GM18907 (cell line): ENCODE results near the gene CYSTM1.

Experiments used
- ATAC-seq: cut with Tn5 transposase; IDR thresholded peaks from one replicate; pipeline ENCODE4 v1.9.1; 2021; ENCODE audit warnings: mild to moderate bottlenecking, moderate library complexity; ENCODE audit not compliant: unreplicated experiment

The CYSTM1 gene

DNA sequence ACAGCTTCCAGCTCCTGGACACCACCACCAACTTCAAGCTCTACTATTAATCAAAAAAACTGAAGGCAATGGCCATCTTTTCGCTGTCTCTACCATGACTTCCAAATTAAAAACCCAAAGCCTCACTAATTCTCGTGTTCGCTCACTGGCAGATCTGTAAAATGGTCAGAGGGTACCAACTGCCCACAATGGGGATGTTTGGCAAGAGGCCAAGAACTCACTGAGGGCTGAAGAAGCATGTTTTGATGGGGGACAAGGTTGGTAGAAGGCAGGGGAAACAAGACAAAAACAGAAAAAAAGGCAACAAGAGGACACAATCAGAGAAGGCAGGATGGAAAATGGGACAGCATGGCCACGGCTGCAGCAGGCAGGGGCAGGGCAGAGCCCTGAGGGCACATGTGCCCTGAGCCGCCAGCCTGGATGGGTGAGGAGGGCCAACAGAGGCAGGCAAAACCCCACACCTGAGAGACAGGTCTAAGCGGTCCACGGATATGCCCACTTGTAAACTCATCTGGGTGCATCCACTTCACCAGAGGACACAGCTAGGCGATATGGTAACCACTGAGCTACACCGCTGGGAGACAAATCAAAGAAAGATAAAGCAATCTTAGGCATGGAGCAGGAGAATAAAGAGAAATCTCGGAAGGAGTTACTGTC is 77.6 kb downstream of the CYSTM1 start:
- ATAC-seq, result no peak

DNA sequence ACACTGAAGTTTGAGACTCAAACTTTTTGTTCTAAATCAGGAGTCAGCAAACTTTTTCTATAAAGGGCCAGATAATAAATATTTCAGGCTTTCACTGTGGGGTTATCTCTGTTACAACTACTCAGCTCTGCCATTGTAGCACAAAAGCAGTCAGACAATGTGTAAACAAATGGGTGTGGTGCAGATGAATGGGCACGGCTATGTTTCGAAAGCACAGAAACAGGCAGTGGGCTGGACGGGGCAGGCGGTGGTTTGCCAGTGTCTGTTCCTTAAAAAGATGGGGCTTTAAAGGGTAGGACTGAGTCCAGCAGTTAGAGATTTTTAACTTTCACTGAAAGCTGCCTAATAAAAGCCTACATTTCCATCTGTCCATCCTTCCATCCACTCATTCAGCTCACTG is 79.0 kb downstream of the CYSTM1 start:
- no peak for ATAC-seq

DNA sequence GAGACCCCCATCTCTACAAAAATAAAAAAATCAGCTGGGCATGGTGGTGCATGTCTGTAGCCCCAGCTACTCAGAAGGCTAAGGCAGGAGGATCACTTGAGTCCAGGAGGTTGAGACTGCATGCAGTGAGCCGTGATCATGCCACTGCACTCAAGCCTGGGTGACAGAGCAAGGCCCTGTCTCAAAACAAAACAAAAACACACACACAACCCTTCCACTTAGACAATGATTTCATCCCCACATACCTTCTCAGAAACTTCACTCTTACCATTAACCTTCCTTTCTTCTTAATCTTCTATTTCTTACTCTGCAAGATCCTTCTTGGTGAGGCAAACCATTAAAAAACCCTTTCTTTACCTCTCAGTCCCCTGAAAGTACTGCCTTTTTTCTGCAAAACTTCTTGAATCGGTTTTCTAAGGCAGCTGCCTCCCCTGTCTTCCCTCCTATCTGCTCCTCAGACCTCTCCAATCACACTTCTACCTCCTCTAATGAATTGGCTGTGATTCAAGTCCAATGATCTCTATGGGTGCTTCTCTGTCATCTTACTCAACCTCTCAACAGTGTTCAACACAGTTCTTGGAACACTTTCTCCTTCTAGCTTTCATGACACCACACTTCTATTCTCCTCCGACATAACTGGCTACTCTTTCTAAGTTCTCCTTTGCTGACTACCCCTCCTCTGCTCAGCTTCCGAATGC is 80.6 kb downstream of the CYSTM1 start:
- ATAC-seq, result no peak

DNA sequence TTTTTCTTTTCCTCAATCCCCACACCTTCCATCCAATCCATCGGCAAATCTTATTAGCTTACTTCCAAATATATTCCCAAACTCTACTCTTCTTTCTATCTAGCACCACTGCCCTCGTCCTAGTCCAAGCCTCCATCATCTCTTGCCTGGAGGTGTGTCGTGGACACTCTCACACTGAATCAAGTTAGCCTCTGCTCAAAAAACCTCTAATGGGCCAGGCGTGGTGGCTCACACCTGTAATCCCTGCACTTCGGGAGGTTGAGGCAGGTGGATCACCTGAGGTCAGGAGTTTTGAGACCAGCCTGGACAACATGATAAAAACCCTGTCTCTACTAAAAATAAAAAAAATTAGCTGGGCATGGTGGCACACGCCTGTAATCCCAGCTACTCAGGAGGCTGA is 81.7 kb downstream of the CYSTM1 start:
- ATAC-seq, result no peak

DNA sequence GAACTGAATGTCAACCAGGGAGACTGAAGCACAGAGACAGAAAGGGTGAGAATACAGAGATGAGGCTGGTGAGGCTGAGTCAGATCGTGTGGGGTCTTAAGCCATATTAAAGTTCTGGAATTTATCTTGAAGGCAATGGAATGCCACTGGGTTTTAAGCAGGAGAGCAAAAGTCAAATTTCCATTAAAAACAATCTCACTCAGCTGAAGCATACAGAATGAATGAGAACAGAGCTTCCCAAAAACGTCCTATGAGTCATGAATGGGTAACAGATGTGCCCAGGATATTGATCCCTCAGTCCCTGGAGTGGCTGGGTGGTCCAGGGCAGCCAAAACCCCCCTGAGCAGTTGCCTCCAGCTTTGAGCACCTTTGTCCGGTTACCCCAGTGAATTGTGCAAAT is 83.0 kb downstream of the CYSTM1 start:
- ATAC-seq, result no peak

DNA sequence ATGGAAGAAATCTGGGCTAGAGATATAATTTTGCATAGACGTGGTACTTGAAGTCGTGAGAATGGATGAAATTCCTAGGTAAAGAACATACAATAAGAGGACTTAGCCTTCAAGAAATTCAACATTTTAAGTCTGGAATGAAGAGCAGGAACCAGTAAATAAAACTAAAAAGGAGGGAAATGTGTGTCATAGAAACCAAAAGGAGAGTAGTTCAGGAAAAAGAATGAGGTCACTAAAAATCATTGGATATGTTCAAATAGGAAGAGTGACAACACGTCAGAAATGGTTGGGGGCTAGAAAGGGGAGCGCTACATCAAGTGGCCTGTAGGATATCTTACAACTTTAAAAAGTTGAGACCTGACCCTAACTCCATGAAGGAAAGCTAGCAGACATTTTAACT is 83.9 kb downstream of the CYSTM1 start:
- ATAC-seq, result no peak

DNA sequence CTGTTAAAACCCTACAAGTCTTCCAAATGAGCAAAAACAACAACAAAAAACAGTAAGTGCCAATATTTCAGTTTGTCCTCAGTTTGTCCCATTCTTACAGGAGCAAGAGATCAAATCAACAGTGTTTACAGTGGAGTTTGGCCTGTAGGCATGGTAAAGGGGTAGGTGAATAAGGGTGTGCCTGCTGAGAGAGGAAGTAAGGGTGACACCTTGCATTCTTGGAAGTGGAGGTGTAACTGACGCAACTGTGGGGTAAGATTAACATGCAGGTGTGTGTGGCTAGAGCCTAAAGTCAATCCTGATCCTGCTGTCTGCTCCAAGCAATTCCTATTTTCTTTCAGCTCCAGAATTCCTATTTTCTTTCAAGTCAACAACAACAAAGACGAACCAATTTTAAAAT is 84.5 kb downstream of the CYSTM1 start:
- ATAC-seq, result no peak

DNA sequence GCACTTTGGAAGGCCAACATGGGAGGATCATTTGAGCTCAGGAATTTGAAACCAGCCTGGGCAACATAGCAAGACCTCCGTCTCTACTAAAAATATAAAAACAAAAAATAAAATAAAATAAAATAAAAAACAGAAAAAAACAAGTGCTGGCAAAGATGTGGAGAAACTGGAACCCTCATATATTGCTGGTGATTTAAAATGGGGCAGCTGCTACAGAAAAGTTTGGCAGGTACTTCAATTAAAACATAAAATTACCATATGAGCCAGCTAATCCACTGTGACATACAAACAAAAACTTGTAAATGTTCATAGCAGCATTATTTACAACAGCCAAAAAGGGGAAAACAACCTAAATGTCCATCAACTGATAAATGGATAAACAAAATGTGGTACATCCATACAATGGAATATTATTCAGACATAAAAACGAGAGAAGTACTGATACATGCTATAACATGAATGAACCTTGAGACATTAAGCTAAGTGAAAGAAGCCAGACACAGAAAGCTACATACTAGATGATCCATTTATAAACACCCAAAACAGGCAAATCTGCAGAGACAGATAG is 85.2 kb downstream of the CYSTM1 start:
- no peak for ATAC-seq

DNA sequence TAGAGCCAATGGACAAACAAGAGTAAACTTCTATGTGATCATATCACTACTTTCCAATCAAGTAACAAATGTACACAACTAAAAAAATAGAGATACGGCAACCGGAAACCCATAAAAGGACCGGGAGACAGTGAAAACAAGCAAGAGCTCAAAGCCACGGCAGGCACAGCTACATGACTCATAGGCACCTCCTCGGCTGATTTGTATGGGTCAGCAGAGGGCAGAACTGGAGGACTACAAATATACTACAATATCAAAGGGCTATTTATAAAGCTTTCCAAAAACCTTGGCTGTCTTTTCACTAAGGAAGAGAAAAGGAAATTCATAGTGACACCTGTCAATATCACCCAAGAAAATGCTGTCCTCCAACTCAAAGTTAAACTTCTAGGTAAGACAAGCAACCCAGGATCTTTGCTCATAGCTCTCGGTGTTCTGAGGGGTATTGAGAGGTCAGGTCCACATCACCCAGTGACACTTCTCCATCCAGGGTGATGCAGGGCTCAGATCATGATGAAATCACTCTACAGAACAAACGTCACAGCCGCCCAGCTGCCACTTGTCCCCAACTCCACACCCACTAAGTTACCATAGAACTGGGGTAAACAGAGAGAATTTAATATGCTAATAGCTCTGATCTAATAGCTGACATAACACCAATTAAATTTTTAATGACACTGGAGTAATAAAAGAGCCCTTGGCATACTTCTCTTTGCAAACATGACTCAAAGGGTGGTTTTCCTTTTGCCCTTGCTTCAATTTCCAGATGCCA is 86.6 kb downstream of the CYSTM1 start:
- no peak for ATAC-seq

DNA sequence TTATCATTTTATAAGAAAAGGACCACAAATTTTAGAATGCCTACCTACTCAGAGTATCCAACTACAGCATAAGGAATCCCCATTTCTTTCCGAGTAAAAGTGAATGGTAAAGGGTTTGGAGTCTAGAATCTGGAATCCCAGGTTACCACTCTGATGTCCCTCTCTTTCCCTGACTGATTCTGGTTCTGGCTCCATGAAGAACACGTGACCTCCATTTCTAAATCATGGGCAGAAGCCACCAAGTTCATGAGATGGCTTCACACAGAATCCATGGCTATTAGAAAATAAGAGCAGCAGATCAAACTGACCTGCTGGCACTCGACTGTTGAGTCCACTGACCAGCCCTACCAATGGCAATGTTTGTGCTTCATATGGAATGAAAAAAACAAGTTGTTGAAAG is 87.2 kb downstream of the CYSTM1 start:
- no peak for ATAC-seq

DNA sequence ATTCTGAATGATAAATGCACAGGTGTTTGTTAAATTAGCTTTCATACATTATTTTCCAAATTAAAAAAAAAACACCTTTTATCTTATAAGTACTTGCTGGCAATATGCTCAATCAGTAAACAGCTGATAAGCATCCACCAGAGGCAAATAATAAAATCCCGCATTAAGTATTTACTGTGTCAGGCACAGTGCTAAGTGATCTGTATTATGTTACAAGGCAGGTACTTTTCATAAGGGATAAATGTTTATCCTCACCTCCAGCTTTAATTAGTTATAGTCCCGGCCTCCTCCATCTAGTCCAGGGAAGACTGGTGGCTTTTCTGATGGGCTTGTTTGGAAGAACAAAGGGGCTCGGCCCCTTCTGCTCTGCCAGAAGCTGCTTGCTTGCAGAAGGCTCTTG is 87.9 kb downstream of the CYSTM1 start:
- ATAC-seq, result no peak

DNA sequence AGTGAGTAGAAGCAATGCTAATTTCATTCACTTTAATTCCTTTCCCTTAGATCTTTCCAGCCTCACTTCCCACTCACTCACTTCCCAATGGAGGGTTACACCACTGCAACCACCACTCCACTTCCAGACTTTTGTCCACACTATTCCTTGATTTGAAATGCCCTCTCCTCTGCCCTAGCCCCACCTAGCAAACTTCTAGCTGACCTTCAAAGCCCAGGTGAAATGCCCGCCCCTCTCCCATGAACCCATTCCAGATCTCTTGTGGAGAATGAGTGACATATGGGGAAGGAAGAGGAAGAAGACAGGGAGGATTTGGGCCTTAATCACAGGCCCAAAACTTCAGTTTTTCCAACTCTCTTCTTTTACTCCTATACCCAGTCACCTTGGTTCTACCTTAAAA is 90.9 kb downstream of the CYSTM1 start:
- no peak for ATAC-seq

DNA sequence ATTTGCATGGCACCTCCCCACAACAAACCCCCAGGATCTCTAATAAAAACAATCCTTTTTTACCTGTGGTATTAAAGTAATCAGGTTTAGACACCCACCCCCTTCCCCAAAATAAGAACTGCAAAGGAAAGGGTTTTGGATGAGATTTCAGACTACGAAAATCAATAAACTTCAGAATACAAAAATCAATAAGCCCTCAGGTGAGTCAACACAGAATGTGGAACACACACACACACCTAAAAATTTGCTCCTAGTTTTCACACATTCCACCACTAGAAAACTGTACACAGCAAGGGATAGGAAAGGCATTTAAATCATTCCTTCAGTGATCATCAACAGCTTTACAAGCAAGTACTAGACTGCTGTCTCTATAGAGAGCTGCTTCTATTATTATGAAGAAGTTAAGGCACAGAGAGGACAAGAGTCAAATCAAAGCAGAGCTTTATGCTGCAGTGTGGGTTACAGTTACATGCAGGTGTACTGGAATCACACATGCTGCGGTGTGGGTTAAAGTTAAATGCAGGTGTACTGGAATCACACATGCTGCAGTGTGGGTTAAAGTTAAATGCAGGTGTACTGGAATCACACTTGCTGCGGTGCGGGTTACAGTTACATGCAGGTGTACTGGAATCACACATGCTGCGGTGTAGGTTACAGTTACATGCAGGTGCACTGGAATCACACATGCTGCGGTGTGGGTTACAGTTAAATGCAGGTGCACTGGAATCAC is 91.6 kb downstream of the CYSTM1 start:
- no peak for ATAC-seq

DNA sequence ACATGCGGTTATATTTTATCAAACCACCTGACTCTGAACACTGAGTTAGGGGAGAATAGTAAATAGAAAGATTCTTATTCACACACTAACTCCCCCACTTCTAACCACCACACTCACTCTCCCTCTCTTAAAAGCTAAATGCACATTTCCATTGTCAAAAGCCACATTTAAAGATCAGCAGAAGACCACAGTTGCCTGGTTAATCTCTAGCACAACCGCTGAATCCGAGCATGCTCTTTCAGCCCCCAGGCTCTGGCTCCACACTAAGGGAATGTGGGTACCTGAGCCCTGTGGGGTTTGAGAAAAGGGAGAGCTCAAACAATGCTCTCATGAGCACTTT is 92.2 kb downstream of the CYSTM1 start:
- no peak for ATAC-seq

DNA sequence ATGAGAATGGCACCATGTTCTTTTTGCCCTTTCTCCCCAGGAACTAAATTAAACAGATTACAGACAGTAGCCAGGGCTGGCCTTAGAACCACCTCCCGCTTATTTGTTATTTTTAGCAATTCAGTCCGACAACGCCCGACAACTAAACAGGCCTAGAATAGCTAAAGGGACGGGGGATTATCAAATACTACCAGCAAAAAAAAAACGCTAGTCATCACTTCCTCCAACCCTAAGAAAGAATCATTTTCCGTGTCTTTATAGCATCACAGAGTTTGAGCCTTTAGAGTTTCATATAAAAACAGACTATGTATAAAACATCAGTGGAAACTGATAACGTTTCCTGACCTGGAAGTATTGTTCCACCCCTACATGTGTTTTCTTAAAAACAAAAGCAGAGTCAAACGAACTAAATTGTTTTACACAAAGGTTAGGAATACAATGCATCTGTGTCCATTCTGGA is 92.6 kb downstream of the CYSTM1 start:
- no peak for ATAC-seq

DNA sequence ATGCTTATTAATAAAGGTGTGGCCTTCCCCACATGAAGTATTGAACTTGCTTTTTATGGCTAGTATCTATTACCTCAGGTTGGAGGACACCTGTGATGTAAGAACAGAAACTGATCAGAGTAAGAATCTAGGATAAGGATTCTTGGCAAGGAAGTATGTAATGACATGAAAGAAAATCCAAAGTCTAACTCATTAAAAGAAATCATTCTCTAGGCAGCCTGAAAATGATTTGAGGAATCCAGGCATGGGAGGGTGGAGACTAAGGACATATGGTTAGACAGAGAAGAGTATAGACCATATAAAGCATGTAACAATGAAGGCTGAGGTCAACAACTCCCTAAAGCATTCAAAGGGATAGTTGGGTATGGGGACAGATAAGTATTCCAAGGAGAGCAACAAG is 95.0 kb downstream of the CYSTM1 start:
- ATAC-seq, result no peak

DNA sequence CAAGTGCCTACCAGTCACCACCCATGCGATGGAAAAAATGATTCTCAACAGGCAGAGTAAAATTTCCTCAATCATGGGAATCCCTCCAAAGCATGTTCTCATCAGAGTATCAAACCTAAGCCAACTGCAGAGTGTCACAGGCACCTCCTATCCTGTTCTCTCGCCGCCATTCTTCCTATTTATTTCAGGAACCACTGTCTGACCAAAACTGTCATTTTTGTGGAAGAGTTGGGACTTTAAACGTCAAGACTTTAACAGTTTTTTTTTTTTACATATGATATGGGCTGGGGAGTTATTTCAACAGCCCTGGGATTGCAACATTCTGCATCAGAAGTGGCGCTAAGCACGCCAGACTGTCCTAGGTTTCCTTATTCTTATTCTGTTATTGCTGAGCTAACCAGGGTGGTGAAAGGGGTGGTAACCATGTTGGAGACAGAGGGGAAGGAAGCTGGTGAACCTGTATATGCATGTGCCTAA is 98.5 kb downstream of the CYSTM1 start:
- ATAC-seq, result no peak

DNA sequence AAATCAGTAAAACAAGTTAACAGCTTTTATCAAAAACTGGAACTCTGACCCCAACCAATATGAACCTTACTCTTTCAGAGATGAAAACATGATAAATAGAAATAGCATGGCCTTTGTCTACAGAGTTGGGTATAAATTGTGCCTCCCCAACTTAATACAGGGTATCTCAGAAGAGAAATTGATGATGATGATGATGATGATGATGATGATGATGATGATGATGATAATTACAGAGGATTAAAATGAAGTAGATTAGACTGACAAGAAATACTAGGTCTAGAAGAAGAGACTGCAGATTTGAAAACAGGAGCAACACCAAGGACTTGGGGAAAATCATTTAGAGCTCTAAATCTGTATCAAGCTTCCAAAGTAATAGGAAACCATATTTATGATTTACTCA is 100.8 kb downstream of the CYSTM1 start:
- no peak for ATAC-seq

DNA sequence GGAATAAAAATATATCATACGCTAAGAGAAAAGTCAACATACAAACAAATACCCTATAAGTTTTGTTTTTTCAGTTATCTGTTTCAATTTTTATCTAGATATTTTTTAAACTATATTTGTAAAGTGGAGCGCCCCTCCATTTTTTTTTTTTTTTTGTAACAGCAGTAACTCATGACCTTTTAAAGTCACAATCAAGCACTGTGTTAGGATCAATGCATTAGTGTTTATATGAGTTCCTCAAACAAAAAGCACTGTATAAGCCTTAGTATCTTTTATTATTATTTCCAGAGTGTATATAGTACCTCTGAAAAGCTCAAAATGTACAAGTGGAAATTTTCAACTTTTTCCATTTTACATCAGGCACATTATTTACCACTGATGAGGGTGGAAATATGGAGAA is 107.3 kb downstream of the CYSTM1 start:
- no peak for ATAC-seq

DNA sequence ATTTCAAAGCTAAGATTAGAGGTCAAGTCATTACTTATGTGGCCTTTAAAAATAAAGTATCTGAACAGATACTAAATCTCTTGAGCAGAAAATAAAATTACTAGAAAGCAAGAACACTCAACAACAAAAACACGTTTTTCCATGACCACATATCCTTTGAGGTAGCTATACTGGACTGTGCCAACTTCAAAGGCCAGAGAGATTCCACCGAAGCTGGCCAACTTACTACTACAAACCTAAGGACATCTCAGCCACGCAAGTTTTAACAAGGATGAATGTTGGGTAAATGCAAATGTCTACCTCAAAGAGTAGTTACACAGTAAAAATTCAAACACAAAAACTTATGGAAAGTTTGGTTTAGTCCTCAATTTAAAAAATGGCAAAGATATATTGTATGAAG is 109.0 kb downstream of the CYSTM1 start:
- no peak for ATAC-seq

DNA sequence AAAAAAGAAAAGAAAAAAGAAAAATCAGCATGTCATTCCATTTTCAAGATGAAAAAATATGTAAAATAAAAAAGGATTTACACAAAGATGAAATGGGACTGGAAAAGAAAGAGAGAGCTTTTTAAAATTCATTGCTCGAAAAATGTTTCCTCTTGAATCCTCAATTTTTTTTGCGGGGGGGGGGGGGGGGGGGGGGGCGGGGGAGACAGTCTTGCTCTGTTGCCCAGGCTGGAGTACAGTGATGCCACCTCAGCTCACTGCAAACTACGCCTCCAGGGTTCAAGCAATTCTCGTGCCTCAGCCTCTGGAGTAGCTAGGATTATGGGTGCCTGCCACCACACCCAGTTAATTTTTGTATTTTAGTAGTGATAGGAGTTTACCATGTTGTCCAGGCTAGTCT is 111.4 kb downstream of the CYSTM1 start:
- no peak for ATAC-seq
